ENCODE data around the gene LKAAEAR1. TPM values are rescaled to one million over a fixed set of nuclear protein-coding genes. Genes with fewer than 3 reads are reported as not detected.
A peak's percentile ranks its signal among the peaks of the same experiment; 100 is the strongest.

LKAAEAR1 gene
- total and polyA plus RNA-seq, 2 of the 13 experiments (the other 11 are each of a cell fraction or from before 2014, with no cell fraction given): not detected

DNA sequence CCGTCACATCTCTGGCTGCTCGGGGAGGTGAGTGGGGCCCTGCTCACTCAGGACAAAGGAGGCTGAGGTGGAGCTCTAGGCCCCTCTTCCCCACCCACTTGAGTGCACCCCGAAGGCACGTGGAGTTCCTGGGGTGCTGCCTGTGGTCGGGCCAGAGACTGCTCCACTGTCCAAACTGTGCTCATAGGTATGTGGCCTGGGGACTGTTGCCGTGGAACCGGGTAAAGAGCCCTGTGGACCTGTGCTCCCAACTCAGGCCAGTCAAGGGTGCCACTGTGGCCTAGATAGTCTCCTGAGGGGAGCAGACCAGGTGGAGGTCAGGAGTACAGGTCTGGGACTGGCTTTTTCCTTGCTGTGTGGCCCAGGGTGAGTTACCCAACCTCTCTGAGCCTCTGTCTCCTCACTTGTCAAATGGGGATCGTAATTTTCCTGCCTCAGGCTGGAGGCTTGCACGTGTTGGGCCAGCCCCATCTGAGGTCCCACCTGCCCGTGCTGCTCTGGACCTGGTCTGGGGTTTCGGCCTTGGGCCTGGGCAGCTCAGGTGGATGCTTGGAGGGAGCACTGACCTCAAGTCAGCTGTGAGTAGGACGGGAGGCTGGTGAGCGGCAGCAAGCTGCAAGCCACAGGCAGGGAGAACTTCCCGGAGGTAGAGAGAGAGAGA lies 35.6 kb upstream of the LKAAEAR1 start (continued):
- TF ChIP-seq, protein P1, sequence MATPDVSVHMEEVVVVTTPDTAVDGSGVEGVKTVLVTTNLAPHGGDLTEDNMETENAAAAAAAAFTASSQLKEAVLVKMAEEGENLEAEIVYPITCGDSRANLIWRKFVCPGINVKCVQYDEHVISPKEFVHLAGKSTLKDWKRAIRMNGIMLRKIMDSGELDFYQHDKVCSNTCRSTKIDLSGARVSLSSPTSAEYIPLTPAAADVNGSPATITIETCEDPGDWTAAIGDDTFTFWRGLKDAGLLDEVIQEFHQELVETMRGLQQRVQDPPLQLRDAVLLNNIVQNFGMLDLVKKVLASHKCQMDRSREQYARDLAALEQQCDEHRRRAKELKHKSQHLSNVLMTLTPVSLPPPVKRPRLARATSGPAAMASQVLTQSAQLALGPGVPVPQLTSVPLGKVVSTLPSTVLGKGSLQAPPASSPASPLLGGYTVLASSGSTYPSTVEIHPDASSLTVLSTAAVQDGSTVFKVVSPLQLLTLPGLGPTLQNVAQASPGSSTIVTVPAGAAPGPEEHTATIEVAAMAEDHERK (CRISPR knock-in tag; IDR thresholded peaks at IDR 0.05; ENCODE audit: low read depth): no peak
- TF ChIP-seq MATR3 (CRISPR knock-in tag; IDR thresholded peaks at IDR 0.05) (no peak), ZNF678 (CRISPR knock-in tag; IDR thresholded peaks at IDR 0.05) (no peak), HNRNPLL (IDR thresholded peaks at IDR 0.05; ENCODE audit: low read depth, low read length, poor library complexity, severe bottlenecking) (no peak), ZNF274 (CRISPR knock-in tag; IDR thresholded peaks at IDR 0.05) (peak; percentile 48; the same call in 1 of the 2 replicates), ZNF598 (CRISPR knock-in tag; IDR thresholded peaks at IDR 0.05; ENCODE audit: borderline replicate concordance) (0 out of 2 replicates have a peak, but pooled peaks have one; percentile 68), ZNF737 (CRISPR knock-in tag; IDR thresholded peaks at IDR 0.05; ENCODE audit: borderline replicate concordance) (no peak), PCBP1 (IDR thresholded peaks at IDR 0.05; ENCODE audit: borderline replicate concordance, low read depth, low read length) (0 out of 2 replicates have a peak, but pooled peaks have one; percentile 51), PTBP1 (IDR thresholded peaks at IDR 0.05; ENCODE audit: low read depth, low read length, poor library complexity, severe bottlenecking) (peak; percentile 32), ETV5 (CRISPR knock-in tag; IDR thresholded peaks at IDR 0.05; ENCODE audit: borderline replicate concordance) (no peak), ZNF17 (CRISPR knock-in tag; IDR thresholded peaks at IDR 0.05) (no peak), ZBTB1 (CRISPR knock-in tag; IDR thresholded peaks at IDR 0.05; ENCODE audit: borderline replicate concordance) (no peak)
- TF ChIP-seq, protein P2, sequence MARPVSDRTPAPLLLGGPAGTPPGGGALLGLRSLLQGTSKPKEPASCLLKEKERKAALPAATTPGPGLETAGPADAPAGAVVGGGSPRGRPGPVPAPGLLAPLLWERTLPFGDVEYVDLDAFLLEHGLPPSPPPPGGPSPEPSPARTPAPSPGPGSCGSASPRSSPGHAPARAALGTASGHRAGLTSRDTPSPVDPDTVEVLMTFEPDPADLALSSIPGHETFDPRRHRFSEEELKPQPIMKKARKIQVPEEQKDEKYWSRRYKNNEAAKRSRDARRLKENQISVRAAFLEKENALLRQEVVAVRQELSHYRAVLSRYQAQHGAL (CRISPR knock-in tag; IDR thresholded peaks at IDR 0.05; ENCODE audit: not compliant biosample characterization): no peak
- TF ChIP-seq, protein P3, sequence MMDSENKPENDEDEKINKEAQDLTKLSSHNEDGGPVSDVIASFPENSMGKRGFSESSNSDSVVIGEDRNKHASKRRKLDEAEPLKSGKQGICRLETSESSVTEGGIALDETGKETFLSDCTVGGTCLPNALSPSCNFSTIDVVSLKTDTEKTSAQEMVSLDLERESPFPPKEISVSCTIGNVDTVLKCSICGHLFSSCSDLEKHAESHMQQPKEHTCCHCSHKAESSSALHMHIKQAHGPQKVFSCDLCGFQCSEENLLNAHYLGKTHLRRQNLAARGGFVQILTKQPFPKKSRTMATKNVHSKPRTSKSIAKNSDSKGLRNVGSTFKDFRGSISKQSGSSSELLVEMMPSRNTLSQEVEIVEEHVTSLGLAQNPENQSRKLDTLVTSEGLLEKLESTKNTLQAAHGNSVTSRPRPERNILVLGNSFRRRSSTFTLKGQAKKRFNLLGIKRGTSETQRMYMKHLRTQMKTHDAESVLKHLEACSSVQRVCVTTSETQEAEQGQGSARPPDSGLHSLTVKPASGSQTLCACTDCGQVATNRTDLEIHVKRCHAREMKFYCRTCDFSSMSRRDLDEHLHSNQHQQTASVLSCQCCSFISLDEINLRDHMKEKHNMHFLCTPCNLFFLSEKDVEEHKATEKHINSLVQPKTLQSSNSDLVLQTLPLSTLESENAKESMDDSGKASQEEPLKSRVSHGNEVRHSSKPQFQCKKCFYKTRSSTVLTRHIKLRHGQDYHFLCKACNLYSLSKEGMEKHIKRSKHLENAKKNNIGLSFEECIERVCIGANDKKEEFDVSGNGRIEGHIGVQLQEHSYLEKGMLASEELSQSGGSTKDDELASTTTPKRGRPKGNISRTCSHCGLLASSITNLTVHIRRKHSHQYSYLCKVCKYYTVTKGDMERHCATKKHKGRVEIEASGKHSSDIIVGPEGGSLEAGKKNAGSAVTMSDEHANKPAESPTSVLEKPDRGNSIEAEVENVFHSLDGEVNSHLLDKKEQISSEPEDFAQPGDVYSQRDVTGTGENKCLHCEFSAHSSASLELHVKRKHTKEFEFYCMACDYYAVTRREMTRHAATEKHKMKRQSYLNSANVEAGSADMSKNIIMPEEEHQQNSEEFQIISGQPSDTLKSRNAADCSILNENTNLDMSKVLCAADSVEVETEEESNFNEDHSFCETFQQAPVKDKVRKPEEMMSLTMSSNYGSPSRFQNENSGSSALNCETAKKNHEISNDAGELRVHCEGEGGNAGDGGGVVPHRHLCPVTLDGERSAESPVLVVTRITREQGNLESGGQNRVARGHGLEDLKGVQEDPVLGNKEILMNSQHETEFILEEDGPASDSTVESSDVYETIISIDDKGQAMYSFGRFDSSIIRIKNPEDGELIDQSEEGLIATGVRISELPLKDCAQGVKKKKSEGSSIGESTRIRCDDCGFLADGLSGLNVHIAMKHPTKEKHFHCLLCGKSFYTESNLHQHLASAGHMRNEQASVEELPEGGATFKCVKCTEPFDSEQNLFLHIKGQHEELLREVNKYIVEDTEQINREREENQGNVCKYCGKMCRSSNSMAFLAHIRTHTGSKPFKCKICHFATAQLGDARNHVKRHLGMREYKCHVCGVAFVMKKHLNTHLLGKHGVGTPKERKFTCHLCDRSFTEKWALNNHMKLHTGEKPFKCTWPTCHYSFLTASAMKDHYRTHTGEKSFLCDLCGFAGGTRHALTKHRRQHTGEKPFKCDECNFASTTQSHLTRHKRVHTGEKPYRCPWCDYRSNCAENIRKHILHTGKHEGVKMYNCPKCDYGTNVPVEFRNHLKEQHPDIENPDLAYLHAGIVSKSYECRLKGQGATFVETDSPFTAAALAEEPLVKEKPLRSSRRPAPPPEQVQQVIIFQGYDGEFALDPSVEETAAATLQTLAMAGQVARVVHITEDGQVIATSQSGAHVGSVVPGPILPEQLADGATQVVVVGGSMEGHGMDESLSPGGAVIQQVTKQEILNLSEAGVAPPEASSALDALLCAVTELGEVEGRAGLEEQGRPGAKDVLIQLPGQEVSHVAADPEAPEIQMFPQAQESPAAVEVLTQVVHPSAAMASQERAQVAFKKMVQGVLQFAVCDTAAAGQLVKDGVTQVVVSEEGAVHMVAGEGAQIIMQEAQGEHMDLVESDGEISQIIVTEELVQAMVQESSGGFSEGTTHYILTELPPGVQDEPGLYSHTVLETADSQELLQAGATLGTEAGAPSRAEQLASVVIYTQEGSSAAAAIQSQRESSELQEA (CRISPR knock-in tag; IDR thresholded peaks at IDR 0.05; ENCODE audit: not compliant biosample characterization): peak; percentile 42
- TF ChIP-seq, protein P4, sequence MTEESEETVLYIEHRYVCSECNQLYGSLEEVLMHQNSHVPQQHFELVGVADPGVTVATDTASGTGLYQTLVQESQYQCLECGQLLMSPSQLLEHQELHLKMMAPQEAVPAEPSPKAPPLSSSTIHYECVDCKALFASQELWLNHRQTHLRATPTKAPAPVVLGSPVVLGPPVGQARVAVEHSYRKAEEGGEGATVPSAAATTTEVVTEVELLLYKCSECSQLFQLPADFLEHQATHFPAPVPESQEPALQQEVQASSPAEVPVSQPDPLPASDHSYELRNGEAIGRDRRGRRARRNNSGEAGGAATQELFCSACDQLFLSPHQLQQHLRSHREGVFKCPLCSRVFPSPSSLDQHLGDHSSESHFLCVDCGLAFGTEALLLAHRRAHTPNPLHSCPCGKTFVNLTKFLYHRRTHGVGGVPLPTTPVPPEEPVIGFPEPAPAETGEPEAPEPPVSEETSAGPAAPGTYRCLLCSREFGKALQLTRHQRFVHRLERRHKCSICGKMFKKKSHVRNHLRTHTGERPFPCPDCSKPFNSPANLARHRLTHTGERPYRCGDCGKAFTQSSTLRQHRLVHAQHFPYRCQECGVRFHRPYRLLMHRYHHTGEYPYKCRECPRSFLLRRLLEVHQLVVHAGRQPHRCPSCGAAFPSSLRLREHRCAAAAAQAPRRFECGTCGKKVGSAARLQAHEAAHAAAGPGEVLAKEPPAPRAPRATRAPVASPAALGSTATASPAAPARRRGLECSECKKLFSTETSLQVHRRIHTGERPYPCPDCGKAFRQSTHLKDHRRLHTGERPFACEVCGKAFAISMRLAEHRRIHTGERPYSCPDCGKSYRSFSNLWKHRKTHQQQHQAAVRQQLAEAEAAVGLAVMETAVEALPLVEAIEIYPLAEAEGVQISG (CRISPR knock-in tag; IDR thresholded peaks at IDR 0.05): 0 out of 2 replicates have a peak, but pooled peaks have one; percentile 24

All from HepG2 (cell line).